ENCODE results near the gene C12orf42.

DNA sequence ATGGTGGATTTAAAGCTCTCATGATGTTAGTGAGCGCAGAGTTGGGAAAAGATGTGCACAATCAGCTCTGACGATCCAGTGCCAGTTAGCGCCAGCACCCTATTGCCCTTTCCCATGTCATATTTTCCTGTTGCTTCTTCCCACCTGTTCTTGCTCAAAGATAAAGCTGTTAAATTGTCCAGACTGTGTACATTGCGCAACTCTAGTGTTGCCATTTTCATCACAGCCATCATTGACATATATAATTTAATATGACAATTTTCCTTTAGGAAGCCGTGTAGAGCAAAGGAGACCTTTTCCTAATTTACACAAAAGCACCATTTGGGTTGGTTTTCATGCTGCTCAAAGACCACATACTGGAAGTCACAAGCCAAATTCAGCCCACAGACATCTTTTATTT, 5.7 kb upstream of the C12orf42 start:
- no peak for TF ChIP-seq ELF4 (IDR thresholded peaks at IDR 0.05)
- TF ChIP-seq SUZ12 (IDR thresholded peaks at IDR 0.05): no peak
- TF ChIP-seq SP1 (IDR thresholded peaks at IDR 0.05): no peak
- TF ChIP-seq LEF1 (IDR thresholded peaks at IDR 0.05; ENCODE audit: borderline replicate concordance): no peak
- TF ChIP-seq HDGF (IDR thresholded peaks at IDR 0.05; ENCODE audit: borderline replicate concordance): no peak
- no peak for TF ChIP-seq FOXA1 (IDR thresholded peaks at IDR 0.05)
- TF ChIP-seq ZNF384 (IDR thresholded peaks at IDR 0.05): no peak
- TF ChIP-seq FOXK2 (IDR thresholded peaks at IDR 0.05): no peak
- TF ChIP-seq BHLHE40 (IDR thresholded peaks at IDR 0.05; ENCODE audit: borderline replicate concordance): no peak
- no peak for TF ChIP-seq NFRKB (IDR thresholded peaks at IDR 0.05)
- TF ChIP-seq L3MBTL2 (conservative IDR thresholded peaks at IDR 0.05): no peak
- TF ChIP-seq ARNT (IDR thresholded peaks at IDR 0.05): no peak
- no peak for TF ChIP-seq FOXM1 (IDR thresholded peaks at IDR 0.05; ENCODE audit: borderline replicate concordance)
